GM10847 (cell line): Measurements from ENCODE around the gene HOXB9.

Experiments
- POLR2A ChIP-seq: IDR thresholded peaks from 2 replicates; pipeline ENCODE4 v1.6.1; 2011; ENCODE audit not compliant: insufficient read length; ENCODE audit errors: extremely low read depth

The HOXB9 gene

GRCh38 chr17:48642059-48642842 is 16.1 kb upstream of the HOXB9 start:
- TF ChIP-seq POLR2A: no peak

GRCh38 chr17:48641541-48642058 is 15.4 kb upstream of the HOXB9 start:
- TF ChIP-seq POLR2A: no peak

GRCh38 chr17:48640858-48641180 is 14.7 kb upstream of the HOXB9 start:
- TF ChIP-seq POLR2A: no peak

GRCh38 chr17:48639982-48640857 is 14.1 kb upstream of the HOXB9 start:
- TF ChIP-seq POLR2A: no peak

- no peak for TF ChIP-seq POLR2A
These were observed 13.0 kb upstream of the HOXB9 start for GRCh38 chr17:48639136-48639535.

- TF ChIP-seq POLR2A: no peak
These were observed 11.4 kb upstream of the HOXB9 start for GRCh38 chr17:48637323-48638260.

- TF ChIP-seq POLR2A: no peak
These were observed 10.2 kb upstream of the HOXB9 start for GRCh38 chr17:48636177-48637018.

- TF ChIP-seq POLR2A: no peak
These were observed 8.5 kb upstream of the HOXB9 start for GRCh38 chr17:48634493-48635208.

GRCh38 chr17:48633266-48633677 is 7.1 kb upstream of the HOXB9 start:
- TF ChIP-seq POLR2A: no peak

- no peak for TF ChIP-seq POLR2A
These were observed 6.6 kb upstream of the HOXB9 start for GRCh38 chr17:48632579-48633265.

GRCh38 chr17:48631693-48632578 is 5.8 kb upstream of the HOXB9 start:
- no peak for TF ChIP-seq POLR2A
